GM19438 (cell line): ENCODE results near the gene HOXD4.

ENCODE experiments used
- ATAC-seq: cut with Tn5 transposase; IDR thresholded peaks from one replicate; pipeline ENCODE4 v1.9.1; 2021; ENCODE audit warnings: low read depth; ENCODE audit not compliant: unreplicated experiment

Gene HOXD4

DNA sequence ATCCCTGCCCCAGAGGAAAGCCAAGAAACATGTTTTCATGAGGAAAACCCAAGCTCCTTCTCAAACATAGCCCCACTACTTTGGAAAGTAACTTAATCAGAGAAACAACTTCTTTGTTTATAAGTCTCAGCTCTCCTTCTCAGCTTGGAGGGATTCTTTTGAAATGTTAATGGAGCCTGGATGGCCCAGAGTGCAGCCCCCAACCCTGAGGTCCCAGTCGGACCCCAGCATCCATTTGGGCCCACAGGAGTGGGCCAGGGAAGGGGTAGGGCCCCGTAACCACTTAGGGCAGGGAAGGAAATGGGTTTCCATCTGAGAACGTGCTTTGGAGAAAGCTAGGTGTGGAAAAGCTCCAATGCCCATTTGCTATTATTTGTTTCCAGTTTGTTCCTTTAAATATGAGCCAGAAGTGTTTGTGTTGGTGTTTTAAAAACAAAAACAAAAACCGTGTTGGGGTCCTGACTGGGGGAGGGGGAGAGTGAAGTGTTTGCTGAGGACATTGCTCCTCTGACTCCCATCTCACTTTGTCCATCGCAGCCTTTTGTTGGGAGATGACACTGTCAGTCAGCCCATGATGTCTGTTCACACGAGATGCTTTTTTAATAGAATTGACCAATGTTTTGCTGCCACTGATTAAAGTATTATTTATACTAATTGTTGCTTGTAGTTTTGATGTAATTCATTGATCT lies 4.2 kb downstream of the HOXD4 start:
- ATAC-seq = no peak

GRCh38 chr2:176156301-176156806 lies 5.0 kb downstream of the HOXD4 start:
- ATAC-seq = no peak

GRCh38 chr2:176156807-176157498 lies 5.6 kb downstream of the HOXD4 start, which contains the start of gene HOXD3:
TSS of gene HOXD3 (plus strand) at chr2:176157307. CDS start at chr2:176169115, 11,808 bp downstream.
- no peak for ATAC-seq

GRCh38 chr2:176157499-176158185 lies 6.3 kb downstream of the HOXD4 start:
- ATAC-seq = no peak

DNA sequence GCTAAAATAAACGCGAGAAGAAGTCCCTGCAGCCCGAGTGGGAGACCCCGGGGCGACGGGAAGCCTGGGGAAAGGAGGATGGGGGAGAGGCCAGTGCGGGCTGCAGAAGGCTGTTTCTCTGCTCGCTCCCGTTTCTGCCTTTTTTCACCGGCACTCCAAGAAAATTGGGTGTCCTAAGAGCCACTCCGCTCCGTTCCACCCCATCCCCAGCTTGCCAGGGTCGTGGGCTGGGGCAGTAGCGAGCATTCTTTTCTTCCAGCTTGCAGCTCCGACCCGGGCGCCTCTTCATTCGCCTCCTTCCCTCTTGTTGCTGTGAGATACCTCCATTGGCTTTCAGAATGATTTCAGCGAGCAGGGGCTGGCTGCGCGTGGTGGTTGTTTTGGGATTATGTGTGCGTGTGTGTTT lies 6.8 kb downstream of the HOXD4 start:
- no peak for ATAC-seq

- ATAC-seq = no peak
These were observed 7.7 kb downstream of the HOXD4 start for GRCh38 chr2:176158855-176159662.

DNA sequence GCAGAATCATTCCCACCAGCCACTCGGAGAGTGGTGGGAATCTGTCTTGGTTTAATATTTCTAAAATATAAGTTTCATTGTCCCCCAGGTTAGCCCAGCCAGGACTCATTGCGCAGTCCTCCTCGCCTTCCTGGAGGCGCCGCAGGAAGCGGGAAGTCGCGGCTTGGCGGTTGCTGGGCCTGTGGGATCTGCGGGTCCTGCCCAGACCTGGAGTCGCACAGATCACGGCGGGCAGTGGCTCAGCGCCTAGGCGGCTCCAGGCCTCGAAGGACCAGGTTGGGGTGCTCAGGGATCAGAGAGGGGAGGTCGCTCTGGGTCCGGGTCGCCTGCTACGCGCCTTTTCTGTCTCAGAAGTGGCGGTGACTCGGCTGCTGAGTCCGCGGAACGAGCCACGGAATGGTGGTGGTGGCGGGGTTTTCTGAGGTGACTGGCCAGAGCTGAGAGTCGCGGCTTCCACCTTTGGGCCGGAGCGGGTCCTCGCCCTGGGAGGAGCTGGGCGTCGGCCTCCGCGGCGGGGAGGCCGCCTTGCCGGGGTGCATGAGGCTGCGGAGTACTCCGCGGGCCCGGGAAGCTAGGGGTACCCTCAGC lies 8.4 kb downstream of the HOXD4 start:
- ATAC-seq = no peak

DNA sequence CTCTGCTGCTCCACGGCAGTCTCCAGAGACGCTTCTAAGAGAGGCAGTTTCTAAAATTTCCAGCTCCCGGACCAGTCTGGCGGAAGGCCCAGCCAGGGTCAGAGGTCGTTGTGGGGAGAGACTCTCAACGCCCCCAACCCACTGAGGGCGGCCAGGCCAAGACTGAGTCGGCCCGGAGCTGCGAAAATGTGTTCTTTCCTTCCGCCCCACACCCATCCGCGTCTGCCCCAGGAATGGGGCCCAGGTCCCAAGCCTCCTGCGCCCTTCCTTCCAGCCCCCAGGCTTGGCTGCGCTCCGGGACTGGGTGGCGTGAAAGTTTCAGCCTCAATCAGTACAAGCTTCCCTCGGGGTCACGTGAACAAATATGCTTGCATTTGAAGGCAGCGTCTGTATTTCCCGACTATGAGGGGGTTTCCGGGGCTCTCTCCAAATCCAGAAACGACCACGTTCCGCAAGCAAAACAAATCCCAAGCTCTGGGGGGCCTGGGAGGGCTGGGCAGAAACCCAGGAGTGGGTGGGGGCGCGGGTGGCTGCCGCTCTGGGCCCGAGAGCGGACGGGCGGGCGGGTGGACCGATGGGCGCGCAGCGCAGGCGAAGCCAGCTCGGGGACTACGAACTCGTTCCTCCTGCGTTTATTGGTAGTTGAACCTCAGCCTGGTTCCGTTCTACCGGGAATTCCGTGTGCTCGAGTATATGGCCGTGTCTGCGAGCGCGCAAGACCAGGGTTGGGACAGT lies 9.1 kb downstream of the HOXD4 start:
- no peak for ATAC-seq

- ATAC-seq = no peak
These were observed 9.9 kb downstream of the HOXD4 start for GRCh38 chr2:176160986-176161824.

DNA sequence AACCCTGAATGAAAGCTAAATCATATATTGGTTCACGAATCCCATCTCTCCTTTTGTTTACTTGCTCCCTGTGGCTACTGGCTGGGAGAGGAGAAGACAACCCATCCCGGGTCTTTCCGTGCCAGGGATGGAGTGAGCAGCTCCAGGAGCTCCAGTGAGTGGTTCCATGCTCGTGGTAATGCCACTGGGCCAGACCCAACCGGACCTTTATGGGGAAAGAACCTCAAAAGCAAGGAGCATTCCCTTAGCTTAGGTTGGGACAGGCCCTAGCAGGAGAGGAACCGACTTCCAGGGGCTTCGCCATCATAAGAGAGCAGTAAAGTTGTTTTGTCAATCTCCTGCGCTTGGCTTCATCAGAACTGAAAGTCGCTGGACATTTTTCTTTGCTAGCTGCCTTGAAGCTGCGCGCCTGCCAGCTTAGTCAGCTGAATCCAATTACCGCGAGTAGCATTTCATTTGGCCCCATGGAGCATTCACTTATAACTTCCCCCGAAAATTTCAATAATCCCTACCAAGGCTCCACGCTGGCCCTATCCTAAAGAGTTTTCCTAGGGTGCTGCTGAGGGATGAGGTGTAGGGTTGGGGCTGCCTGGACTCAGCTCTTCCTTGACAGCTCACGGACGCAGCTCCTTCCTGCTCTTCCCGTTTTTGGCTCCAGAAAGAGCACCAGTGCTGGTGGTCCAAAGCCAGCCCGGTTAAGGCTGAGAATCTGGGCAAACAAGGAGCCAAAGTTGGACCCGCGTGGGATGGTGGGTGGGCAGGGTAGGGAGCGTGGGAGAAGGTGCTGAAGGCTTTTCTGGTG lies 10.7 kb downstream of the HOXD4 start:
- ATAC-seq = no peak

DNA sequence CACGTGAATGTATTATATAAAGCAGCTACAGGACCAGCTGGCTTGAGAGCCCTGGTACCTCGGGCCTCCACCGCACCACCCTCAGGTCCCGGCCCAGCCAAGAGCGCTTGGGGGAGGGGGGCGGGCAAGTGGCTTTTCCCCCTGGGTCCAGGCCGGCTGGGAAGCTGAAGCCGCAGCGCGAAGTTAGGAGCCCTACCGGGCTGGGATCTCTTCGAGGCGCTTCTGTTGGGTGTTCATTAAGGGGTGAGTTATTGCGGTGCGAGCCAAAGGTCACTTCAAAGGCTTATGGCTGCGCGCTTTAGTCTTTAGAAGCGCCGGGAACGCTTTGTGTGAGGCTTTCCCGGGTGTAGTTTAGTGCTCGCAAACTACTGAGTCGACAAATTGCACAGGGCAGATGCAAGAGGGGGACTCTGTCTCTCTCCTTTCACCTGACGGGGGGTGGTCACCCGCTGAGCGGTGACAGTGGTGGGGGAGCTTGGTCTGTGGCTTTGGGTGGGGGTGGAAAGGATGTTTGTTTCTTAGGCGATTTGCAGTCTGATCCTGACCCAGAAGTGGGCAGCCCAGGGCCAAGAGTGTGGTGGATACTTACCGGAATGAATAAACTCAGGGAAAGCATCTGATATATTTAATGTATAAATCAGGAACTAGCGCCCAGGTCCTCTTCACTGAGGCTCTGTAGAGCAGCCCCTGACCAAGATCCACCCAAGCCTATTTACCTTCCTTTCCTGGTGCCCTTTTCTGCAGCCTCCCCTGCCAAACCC lies 11.7 kb downstream of the HOXD4 start:
- no peak for ATAC-seq

DNA sequence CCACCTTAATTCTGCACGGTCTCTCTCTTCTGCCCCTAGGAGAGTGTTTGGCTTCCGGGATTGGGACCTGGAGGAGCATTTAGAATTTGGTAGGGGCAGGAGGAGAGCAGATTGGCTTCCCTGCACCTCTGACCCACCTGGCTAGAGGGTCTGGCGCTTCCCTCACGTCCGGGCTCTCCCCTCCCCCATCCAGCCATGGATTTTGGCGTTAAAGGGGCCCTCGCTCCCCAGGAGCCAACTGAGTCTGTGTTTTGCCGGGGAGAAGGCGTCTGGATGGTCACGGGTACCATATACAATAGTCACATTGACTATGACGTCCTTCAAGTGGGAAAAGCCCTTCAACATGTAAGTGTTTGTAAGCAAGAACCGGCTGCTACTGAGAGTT lies 12.3 kb downstream of the HOXD4 start:
- no peak for ATAC-seq

GRCh38 chr2:176164201-176164600 lies 12.9 kb downstream of the HOXD4 start:
- no peak for ATAC-seq

- no peak for ATAC-seq
These were observed 13.4 kb downstream of the HOXD4 start for GRCh38 chr2:176164611-176165369.

DNA sequence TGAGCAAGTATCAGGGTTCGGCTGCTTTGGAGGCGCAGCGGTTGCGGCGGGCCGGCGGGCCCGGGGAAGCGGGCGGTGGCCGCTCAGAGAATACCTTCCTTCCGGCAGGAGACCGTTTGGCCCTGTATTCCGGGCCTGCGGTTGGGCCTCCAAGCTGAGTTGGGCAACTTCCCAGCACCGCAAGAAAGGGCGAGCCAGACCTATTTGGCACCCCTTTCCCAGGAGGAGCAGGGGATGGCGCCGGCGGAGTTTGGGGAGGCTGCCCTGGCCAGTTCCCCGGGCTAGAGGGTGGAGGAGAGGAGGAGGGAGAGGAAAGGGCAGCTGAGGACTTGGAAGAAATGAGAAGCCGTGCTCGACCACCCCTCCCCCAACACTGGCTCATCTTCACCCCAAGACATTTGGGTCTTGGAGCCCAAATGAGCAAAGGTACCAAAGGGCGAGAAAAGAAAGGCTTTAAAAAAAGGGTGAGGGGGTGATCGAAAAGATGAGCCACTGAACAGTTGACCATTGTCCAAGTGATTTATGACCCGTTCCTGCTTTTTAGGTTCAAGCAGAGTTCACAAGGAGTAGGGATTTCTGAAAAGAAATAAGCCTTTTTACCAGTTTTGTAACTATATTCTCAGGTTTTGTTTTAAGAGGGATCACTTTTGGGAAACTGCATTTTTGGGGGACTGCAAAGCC lies 14.2 kb downstream of the HOXD4 start:
- ATAC-seq = no peak

GRCh38 chr2:176166272-176166671 lies 14.9 kb downstream of the HOXD4 start:
- ATAC-seq = no peak
